B cell (primary cell): Measurements from ENCODE around the gene TMEM106C. TPM values are rescaled to one million over a fixed set of nuclear protein-coding genes. Genes with fewer than 3 reads are reported as not detected.

Experiments used
- ATAC-seq: fragments of 200-7000 bp; cut with Tn5 transposase; one replicate; pipeline ENCODE4 v1.10.0; 2021; ENCODE audit warnings: low read depth, mild to moderate bottlenecking, moderate number of reproducible peaks, moderate library complexity
- CTCF ChIA-PET: fragments of 350-600 bp; sonication (Branson Sonifier 250); formaldehyde crosslinking; loops from one replicate; lab custom pipeline; 2021; ENCODE audit warnings: antibody characterized with exemption, inconsistent platforms; lab: Charles Lee
- POLR2A ChIA-PET: fragments of 350-600 bp; sonication (Branson Sonifier 250); formaldehyde crosslinking; loops from one replicate; lab custom pipeline; 2021; ENCODE audit warnings: antibody characterized with exemption; lab: Charles Lee
- DNase-seq: peaks from one replicate; pipeline ENCODE4 v3.0.0; 2013
- H2AFZ ChIP-seq: 2 replicates; pipeline ENCODE4 v1.6.1; 2012; ENCODE audit warnings: mild to moderate bottlenecking, low read depth, low read length; ENCODE audit not compliant: insufficient read depth, poor library complexity, severe bottlenecking
- H3K27ac ChIP-seq, 2 donors: 1 replicate in 1 of 2; 2 replicates in 1 of 2; pipeline ENCODE4 v1.5.1; 2012 to 2013; ENCODE audit warnings: low read length in 2 of 2, mild to moderate bottlenecking in 2 of 2, moderate library complexity in 1 of 2
- H3K27me3 ChIP-seq, 4 experiments: fragments of 200-600 bp in 1 of 4; sonication (generic) in 1 of 4; replicated peaks in 1 of 4; 1 replicate in 2 of 4; 2 replicates in 2 of 4; pipeline versions ENCODE4 v1.6.1 to v1.7.0; 2013 to 2016; ENCODE audit warnings: low read length in 3 of 4, mild to moderate bottlenecking in 2 of 4, mixed read lengths in 1 of 4, moderate library complexity in 1 of 4; ENCODE audit not compliant: insufficient read depth in 4 of 4, control insufficient read depth in 3 of 4; ENCODE audit errors: control extremely low read depth in 1 of 4
- H3K36me3 ChIP-seq, 2 experiments: replicated peaks in 1 of 2; 1 replicate in 1 of 2; 2 replicates in 1 of 2; pipeline versions ENCODE4 v1.6.1 to v1.7.1; 2013; ENCODE audit warnings: low read length in 1 of 2; ENCODE audit not compliant: insufficient read depth in 2 of 2, control insufficient read depth in 1 of 2; ENCODE audit errors: control extremely low read depth in 1 of 2, extremely low read depth in 1 of 2
- H3K4me1 ChIP-seq, 2 donors: fragments of 200-600 bp in 1 of 2; sonication (generic) in 1 of 2; 1 replicate in 1 of 2; 2 replicates in 1 of 2; pipeline versions ENCODE4 v1.5.1 to v1.6.1; 2013 to 2017; ENCODE audit warnings: low read length in 2 of 2; ENCODE audit not compliant: control insufficient read depth in 2 of 2, insufficient read depth in 2 of 2
- H3K4me2 ChIP-seq: replicated peaks from 2 replicates; pipeline ENCODE3; 2012; ENCODE audit warnings: mild to moderate bottlenecking, low read depth, low read length; ENCODE audit not compliant: poor library complexity, severe bottlenecking
- H3K4me3 ChIP-seq, 5 experiments: fragments of 200-600 bp in 1 of 5; sonication (generic) in 1 of 5; 1 replicate in 3 of 5; 2 replicates in 2 of 5; pipeline versions ENCODE4 v1.5.1 to v1.7.0; 2011 to 2016; ENCODE audit warnings: low read length in 4 of 5, mild to moderate bottlenecking in 4 of 5, low read depth in 2 of 5, control low read depth in 1 of 5, moderate library complexity in 1 of 5; ENCODE audit not compliant: insufficient read depth in 1 of 5; ENCODE audit errors: control extremely low read depth in 1 of 5, extremely low read depth in 1 of 5
- H3K79me2 ChIP-seq: fragments of 200-600 bp; sonication (generic); one replicate; pipeline ENCODE4 v1.6.0; 2016; ENCODE audit warnings: low read length; ENCODE audit not compliant: control insufficient read depth, insufficient read depth
- H3K9ac ChIP-seq: fragments of 200-600 bp; sonication (generic); 2 replicates; pipeline ENCODE4 v1.6.1; 2017; ENCODE audit warnings: mild to moderate bottlenecking, low read length, moderate library complexity
- H3K9me3 ChIP-seq, 3 donors: one replicate each; pipeline versions ENCODE4 v1.6.1 to v1.7.1; 2013; ENCODE audit warnings: low read length in 2 of 3; ENCODE audit not compliant: control insufficient read depth in 2 of 3, insufficient read depth in 1 of 3; ENCODE audit errors: control extremely low read depth in 1 of 3
- H4K20me1 ChIP-seq: 2 replicates; pipeline ENCODE4 v1.6.0; 2012; ENCODE audit warnings: mild to moderate bottlenecking, low read length; ENCODE audit not compliant: insufficient read depth, control insufficient read depth, poor library complexity, severe bottlenecking
- H3K27ac Mint-ChIP-seq: one replicate; pipeline ENCODE4 v1.8.0; 2021; ENCODE audit warnings: mixed read lengths
- H3K27me3 Mint-ChIP-seq: one replicate; pipeline ENCODE4 v1.8.0; 2021; ENCODE audit warnings: mixed read lengths
- H3K4me1 Mint-ChIP-seq: one replicate; pipeline ENCODE4 v1.8.0; 2021; ENCODE audit warnings: mixed read lengths
- H3K4me3 Mint-ChIP-seq: one replicate; pipeline ENCODE4 v1.8.0; 2021; ENCODE audit warnings: mixed read lengths
- H3K9me3 Mint-ChIP-seq: one replicate; pipeline ENCODE4 v1.8.0; 2022; ENCODE audit warnings: mixed read lengths; ENCODE audit not compliant: insufficient read depth
- CTCF ChIP-seq: fragments of 200-600 bp; IDR thresholded peaks from one replicate; pipeline ENCODE4 v1.8.0; 2022; ENCODE audit warnings: antibody characterized with exemption, mild to moderate bottlenecking
- EZH2 ChIP-seq: IDR thresholded peaks from 2 replicates; pipeline ENCODE4 v1.6.1; 2012; ENCODE audit warnings: borderline replicate concordance, low read depth, mild to moderate bottlenecking, moderate library complexity, low read length; ENCODE audit not compliant: insufficient read depth, poor library complexity, severe bottlenecking
- WGBS: methylation state at CpG from one replicate; pipeline ENCODE4 v1.1.5; 2013; ENCODE audit warnings: missing lambda C conversion rate; ENCODE audit not compliant: insufficient coverage; 5-methylcytosine and 5-hydroxymethylcytosine counted together
- intact Hi-C: fragments of 100-400 bp; cut with micrococcal nuclease; formaldehyde crosslinking; loops from one replicate; pipeline ENCODE4 v1.10.0; 2022
- polyA plus RNA-seq: library from polyadenylated mRNA; depleted of rRNA; stranded (reverse); fragments of >200 nt; gene quantifications from 2 replicates; pipeline ENCODE4 v1.2.3, GENCODE V29; 2012
- total RNA-seq, 2 donors: library from RNA; stranded (reverse); fragments of 120-200 nt in 1 of 2; gene quantifications; 1 replicate in 1 of 2; 2 replicates in 1 of 2; pipeline versions ENCODE4 v1.2.3 to v1.2.4, GENCODE V29; 2013 to 2022

The TMEM106C gene
- total and polyA plus RNA-seq, 2 donors (not counting 1 experiment from before 2014, with no cell fraction given), result 37.5 to 44.2 TPM

GRCh38 chr12:47995981-47996401 is 32.6 kb downstream of the TMEM106C start:
- Mint-ChIP-seq H3K27me3 (peaks cover 54% of the 10 kb centered on the region), H3K4me3 (no peak overlapping the region)
- 92% methylated on average over 2 of the region's 4 CpGs for WGBS

GRCh38 chr12:47997321-47997720 is 33.9 kb downstream of the TMEM106C start:
- 60% methylated on average over 2 of the region's 3 CpGs for WGBS
- no peak overlapping the region for H2AFZ ChIP-seq
- TF ChIP-seq CTCF, result no peak
- TF ChIP-seq EZH2, result no peak
- no peaks in the 10 kb centered on the region for H3K79me2 ChIP-seq
- Mint-ChIP-seq H3K9me3 (no peaks in the 10 kb centered on the region), H3K27me3 (peaks cover 65% of the 10 kb centered on the region), H3K27ac (no peak overlapping the region), H3K4me1 (peaks cover 13% of the 10 kb centered on the region), H3K4me3 (no peak overlapping the region)
- H3K9ac ChIP-seq, result no peak overlapping the region
- no peak overlapping the region for H3K27ac ChIP-seq
- H3K4me3 ChIP-seq, result no peak overlapping the region
- peaks cover 16% of the 10 kb centered on the region in 2 donors for H3K4me1 ChIP-seq
- peaks cover 0 to 75% (median 47%) of the 10 kb centered on the region in 4 experiments for H3K27me3 ChIP-seq
- ChIA-PET CTCF (no interaction called here), POLR2A (no interaction called here)
- intact Hi-C loops, result no loop called here
- peaks cover 0 to 12% (median 0%) of the 10 kb centered on the region in 3 donors for H3K9me3 ChIP-seq
- no peaks in the 10 kb centered on the region for H3K36me3 ChIP-seq
- ATAC-seq (no peak), DNase-seq (no peak)
- H3K4me2 ChIP-seq, result no peak overlapping the region
- H4K20me1 ChIP-seq, result no peaks in the 10 kb centered on the region

More at GRCh38 chr12:47995981-47996401, 32.6 kb downstream of the TMEM106C start:
- Histone ChIP-seq H3K27ac (no peak overlapping the region), H3K36me3 (no peaks in the 10 kb centered on the region), H4K20me1 (no peaks in the 10 kb centered on the region), H3K27me3 (peaks cover 0 to 61% (median 36%) of the 10 kb centered on the region in 4 experiments), H2AFZ (no peak overlapping the region), H3K4me3 (no peak overlapping the region), H3K9me3 (peaks cover 0 to 8% (median 0%) of the 10 kb centered on the region in 3 donors), H3K4me2 (no peak overlapping the region), H3K79me2 (no peaks in the 10 kb centered on the region), H3K4me1 (peaks cover 6 to 16% of the 10 kb centered on the region in 2 donors), H3K9ac (no peak overlapping the region)
- DNase-seq (no peak), ATAC-seq (no peak)
- Mint-ChIP-seq H3K4me1 (peaks cover 8% of the 10 kb centered on the region), H3K27ac (no peak overlapping the region), H3K9me3 (no peaks in the 10 kb centered on the region)
- ChIA-PET CTCF (interaction anchor here (0.7 kb wide), 1 partner anchor 178 kb away, joined by 3 read pairs; no protein-coding TSS in a partner anchor), POLR2A (no interaction called here)
- intact Hi-C loops, result no loop called here
- TF ChIP-seq EZH2, result no peak
- no peak for TF ChIP-seq CTCF
